ENCODE data around the gene PHF13. TPM values are rescaled to one million over a fixed set of nuclear protein-coding genes. Genes with fewer than 3 reads are reported as not detected.

Gene PHF13
- total and polyA plus RNA-seq, 2 experiments from 2014 or later = 11.6 to 21.3 TPM

- no peak overlapping the region for H3K4me3 ChIP-seq
- no peak for TF ChIP-seq EZH2phosphoT487 (IDR thresholded peaks at IDR 0.05; ENCODE audit: insufficient read depth, low read depth)
- no peak for TF ChIP-seq EZH2 (IDR thresholded peaks at IDR 0.05; ENCODE audit: insufficient read depth, poor library complexity, severe bottlenecking)
- no peaks in the 10 kb centered on the region for H3K9me2 ChIP-seq (ENCODE audit: insufficient read depth)
- H3K27ac ChIP-seq = no peak overlapping the region
- H3K4me1 ChIP-seq (ENCODE audit: insufficient read depth) = 0 out of 2 replicates have a peak, but pooled peaks cover 8% of the 10 kb centered on the region
- H3K4me2 ChIP-seq (ENCODE audit: unreplicated experiment) = no peak overlapping the region
- in situ Hi-C loops (cut with MboI) = no loop called here
- H3K36me3 ChIP-seq (ENCODE audit: low read depth) = peaks cover 8% of the 10 kb centered on the region
- H3F3A ChIP-seq (ENCODE audit: insufficient read depth) = peaks cover 28% of the 10 kb centered on the region
- H3K9me3 ChIP-seq (ENCODE audit: low read depth) = no peaks in the 10 kb centered on the region
- H3K9ac ChIP-seq = no peak overlapping the region
- no peak for DNase-seq
- 87 to 97% methylated on average over 4 of the region's 4 CpGs for WGBS, 2 experiments (ENCODE audit: low coverage in 1 of 2, low lambda C conversion rate in 2 of 2, missing lambda C conversion rate in 2 of 2)
- no peak overlapping the region for H2AFZ ChIP-seq
- no peaks in the 10 kb centered on the region for H4K20me1 ChIP-seq (ENCODE audit: insufficient read depth)
- H3K79me2 ChIP-seq (ENCODE audit: insufficient read depth) = peaks cover 91% of the 10 kb centered on the region
- H3K27me3 ChIP-seq (replicated peaks; ENCODE audit: insufficient read depth) = no peaks in the 10 kb centered on the region
Measured at GRCh38 chr1:6619045-6619444, 5.5 kb downstream of the PHF13 start.

- no peak overlapping the region for H3K4me2 ChIP-seq (ENCODE audit: unreplicated experiment)
- H3K4me3 ChIP-seq = no peak overlapping the region
- H3K4me1 ChIP-seq (ENCODE audit: insufficient read depth) = 0 out of 2 replicates have a peak, but pooled peaks cover 3% of the 10 kb centered on the region
- no peak overlapping the region for H3K27ac ChIP-seq
- no peaks in the 10 kb centered on the region for H3K9me3 ChIP-seq (ENCODE audit: low read depth)
- peaks cover 90% of the 10 kb centered on the region for H3K79me2 ChIP-seq (ENCODE audit: insufficient read depth)
- H3K27me3 ChIP-seq (replicated peaks; ENCODE audit: insufficient read depth) = no peaks in the 10 kb centered on the region
- H4K20me1 ChIP-seq (ENCODE audit: insufficient read depth) = no peaks in the 10 kb centered on the region
- H3F3A ChIP-seq (ENCODE audit: insufficient read depth) = peaks cover 30% of the 10 kb centered on the region
- peaks cover 8% of the 10 kb centered on the region for H3K36me3 ChIP-seq (ENCODE audit: low read depth)
- H2AFZ ChIP-seq = no peak overlapping the region
- no peak overlapping the region for H3K9ac ChIP-seq
- no peak for DNase-seq
- no peak for TF ChIP-seq EZH2 (IDR thresholded peaks at IDR 0.05; ENCODE audit: insufficient read depth, poor library complexity, severe bottlenecking)
- TF ChIP-seq EZH2phosphoT487 (IDR thresholded peaks at IDR 0.05; ENCODE audit: insufficient read depth, low read depth) = no peak
- in situ Hi-C loops (cut with MboI) = no loop called here
- H3K9me2 ChIP-seq (ENCODE audit: insufficient read depth) = no peaks in the 10 kb centered on the region
- WGBS, 2 experiments (ENCODE audit: low coverage in 1 of 2, low lambda C conversion rate in 2 of 2, missing lambda C conversion rate in 2 of 2) = 86 to 88% methylated on average over 41 of the region's 41 CpGs
Measured at GRCh38 chr1:6621429-6622391, 8.2 kb downstream of the PHF13 start.

DNA sequence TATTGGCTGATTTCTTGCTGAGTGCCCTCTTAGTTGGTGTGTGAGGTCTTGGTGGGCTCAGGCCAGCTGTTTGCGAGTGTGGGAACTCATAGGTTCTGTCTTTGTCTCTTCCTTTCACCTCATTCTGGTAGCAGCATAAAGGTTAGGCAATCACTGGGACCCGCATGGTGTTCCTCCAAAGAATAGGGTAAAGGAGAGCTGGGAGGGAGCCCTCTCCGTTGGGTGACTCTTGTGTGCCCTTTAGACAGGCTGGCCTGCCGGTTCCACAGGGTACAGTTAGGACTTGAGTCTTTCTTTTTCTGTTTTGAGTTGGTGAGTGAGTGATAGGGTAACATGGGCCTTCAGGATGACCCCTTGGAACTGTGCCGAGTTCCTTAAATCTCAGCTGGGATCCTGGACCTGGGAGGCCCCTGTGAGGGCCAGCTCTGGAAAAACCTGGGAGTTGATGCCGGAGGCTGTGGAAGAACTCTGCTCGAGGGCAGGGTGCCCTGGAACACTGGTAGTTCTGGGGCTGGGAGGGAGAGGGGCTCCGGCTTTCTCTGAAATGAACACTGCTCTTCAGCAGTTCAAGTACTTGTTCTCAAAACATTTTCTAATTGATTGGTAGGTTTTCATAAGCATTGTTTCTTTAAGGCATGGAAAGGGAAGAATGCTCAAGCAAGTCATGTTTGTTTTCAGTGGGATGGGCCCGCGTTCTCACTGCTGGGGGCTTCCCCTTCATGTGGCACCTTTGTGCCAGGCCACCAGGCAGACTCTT, 9.0 kb downstream of the PHF13 start:
- TF ChIP-seq EZH2 (IDR thresholded peaks at IDR 0.05; ENCODE audit: insufficient read depth, poor library complexity, severe bottlenecking) (no peak), EZH2phosphoT487 (IDR thresholded peaks at IDR 0.05; ENCODE audit: insufficient read depth, low read depth) (no peak)
- no peak for DNase-seq
- Histone ChIP-seq H3K36me3 (ENCODE audit: low read depth) (peaks cover 8% of the 10 kb centered on the region), H3K9me3 (ENCODE audit: low read depth) (no peaks in the 10 kb centered on the region), H3K4me2 (ENCODE audit: unreplicated experiment) (no peak overlapping the region), H2AFZ (no peak overlapping the region), H3K27ac (no peak overlapping the region), H4K20me1 (ENCODE audit: insufficient read depth) (no peaks in the 10 kb centered on the region), H3K79me2 (ENCODE audit: insufficient read depth) (peaks cover 90% of the 10 kb centered on the region), H3F3A (ENCODE audit: insufficient read depth) (peaks cover 30% of the 10 kb centered on the region), H3K9ac (no peak overlapping the region), H3K9me2 (ENCODE audit: insufficient read depth) (no peaks in the 10 kb centered on the region), H3K4me1 (ENCODE audit: insufficient read depth) (no peaks in the 10 kb centered on the region), H3K27me3 (replicated peaks; ENCODE audit: insufficient read depth) (no peaks in the 10 kb centered on the region), H3K4me3 (no peak overlapping the region)
- 87 to 89% methylated on average over 10 of the region's 10 CpGs for WGBS, 2 experiments (ENCODE audit: low coverage in 1 of 2, low lambda C conversion rate in 2 of 2, missing lambda C conversion rate in 2 of 2)
- in situ Hi-C loops (cut with MboI) = no loop called here

DNA sequence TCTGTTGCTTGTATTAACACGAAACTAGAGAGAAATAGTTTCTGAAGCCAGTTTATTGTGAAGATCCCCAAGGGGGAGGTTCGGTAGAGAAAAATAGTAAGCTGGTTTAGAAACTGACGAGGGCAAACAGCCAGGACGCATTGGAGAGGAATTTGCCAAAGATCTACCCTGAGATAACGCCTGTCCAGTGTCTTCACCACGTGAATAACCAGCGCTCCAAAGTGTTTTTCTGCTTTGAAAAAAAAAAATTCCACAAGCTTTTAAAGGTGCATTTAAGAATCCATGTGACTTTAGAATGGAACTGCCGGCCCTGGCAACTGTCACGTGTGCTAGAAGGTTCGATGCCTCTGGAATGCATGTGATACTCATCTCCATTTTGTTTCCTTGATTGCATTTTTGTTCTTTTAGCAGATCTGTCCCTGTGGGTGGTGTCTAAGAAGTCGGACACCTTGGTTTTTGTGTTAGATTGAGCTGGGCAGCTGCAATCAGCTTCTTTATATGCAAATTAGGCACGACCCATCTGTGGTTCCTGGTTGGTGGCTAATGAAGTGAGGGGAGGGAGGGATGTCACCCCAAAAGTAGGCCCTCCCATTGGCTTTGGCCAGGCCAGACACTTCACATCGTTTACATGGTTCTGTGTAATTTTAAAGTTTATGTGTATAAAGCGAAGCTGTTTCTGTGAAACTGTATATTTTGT, 9.9 kb downstream of the PHF13 start:
- 82 to 87% methylated on average over 14 of the region's 14 CpGs for WGBS, 2 experiments (ENCODE audit: low coverage in 1 of 2, low lambda C conversion rate in 2 of 2, missing lambda C conversion rate in 2 of 2)
- in situ Hi-C loops (cut with MboI) = no loop called here
- H3K4me3 ChIP-seq = no peak overlapping the region
- no peaks in the 10 kb centered on the region for H3K27me3 ChIP-seq (replicated peaks; ENCODE audit: insufficient read depth)
- DNase-seq = no peak
- H3F3A ChIP-seq (ENCODE audit: insufficient read depth) = peaks cover 30% of the 10 kb centered on the region
- H3K9me2 ChIP-seq (ENCODE audit: insufficient read depth) = no peaks in the 10 kb centered on the region
- peaks cover 8% of the 10 kb centered on the region for H3K36me3 ChIP-seq (ENCODE audit: low read depth)
- no peaks in the 10 kb centered on the region for H4K20me1 ChIP-seq (ENCODE audit: insufficient read depth)
- peaks cover 90% of the 10 kb centered on the region for H3K79me2 ChIP-seq (ENCODE audit: insufficient read depth)
- H3K27ac ChIP-seq = no peak overlapping the region
- H3K9ac ChIP-seq = no peak overlapping the region
- no peaks in the 10 kb centered on the region for H3K4me1 ChIP-seq (ENCODE audit: insufficient read depth)
- no peak overlapping the region for H2AFZ ChIP-seq
- H3K4me2 ChIP-seq (ENCODE audit: unreplicated experiment) = no peak overlapping the region
- TF ChIP-seq EZH2 (IDR thresholded peaks at IDR 0.05; ENCODE audit: insufficient read depth, poor library complexity, severe bottlenecking) (no peak), EZH2phosphoT487 (IDR thresholded peaks at IDR 0.05; ENCODE audit: insufficient read depth, low read depth) (no peak)
- H3K9me3 ChIP-seq (ENCODE audit: low read depth) = no peaks in the 10 kb centered on the region
